H9 (cell line): ENCODE results near the gene TM4SF1. TPM values are rescaled to one million over a fixed set of nuclear protein-coding genes. Genes with fewer than 3 reads are reported as not detected.

Experiments
- DNase-seq: peaks from one replicate; pipeline ENCODE4 v3.0.0-alpha.2; 2017
- H2AFZ ChIP-seq: one replicate; pipeline ENCODE4 v1.6.1; 2013; ENCODE audit warnings: mild to moderate bottlenecking, low read length, control low read depth, moderate library complexity
- H2AK5ac ChIP-seq: 2 replicates; pipeline ENCODE4 v1.6.1; 2013; ENCODE audit warnings: low read length, control low read depth, mixed read lengths; ENCODE audit not compliant: insufficient read length
- H2BK120ac ChIP-seq: one replicate; pipeline ENCODE4 v1.6.1; 2013; ENCODE audit warnings: low read depth, mild to moderate bottlenecking, low read length, control low read depth, inconsistent platforms; ENCODE audit not compliant: poor library complexity, severe bottlenecking
- H2BK12ac ChIP-seq: 2 replicates; pipeline ENCODE4 v1.6.1; 2013; ENCODE audit warnings: low read length, control low read depth, mixed read lengths, low read depth; ENCODE audit not compliant: insufficient read length
- H2BK15ac ChIP-seq: 2 replicates; pipeline ENCODE4 v1.6.1; 2013; ENCODE audit warnings: low read depth, low read length, control low read depth
- H2BK20ac ChIP-seq: one replicate; pipeline ENCODE4 v1.6.1; 2013; ENCODE audit warnings: low read depth, mild to moderate bottlenecking, low read length, control low read depth, inconsistent platforms; ENCODE audit not compliant: poor library complexity, severe bottlenecking
- H2BK5ac ChIP-seq: 2 replicates; pipeline ENCODE4 v1.6.1; 2013; ENCODE audit warnings: low read length, control low read depth, mixed read lengths; ENCODE audit not compliant: insufficient read length
- H3K14ac ChIP-seq: 2 replicates; pipeline ENCODE4 v1.6.1; 2013; ENCODE audit warnings: low read length, control low read depth; ENCODE audit not compliant: insufficient read depth
- H3K18ac ChIP-seq: 2 replicates; pipeline ENCODE4 v1.6.1; 2013; ENCODE audit warnings: low read depth, mild to moderate bottlenecking, mixed read lengths, low read length, control low read depth; ENCODE audit not compliant: insufficient read length
- H3K23ac ChIP-seq: 2 replicates; pipeline ENCODE4 v1.6.1; 2013; ENCODE audit warnings: low read length, control low read depth, mixed read lengths, low read depth; ENCODE audit not compliant: insufficient read length
- H3K23me2 ChIP-seq: 2 replicates; pipeline ENCODE4 v1.6.1; 2013; ENCODE audit warnings: low read depth, mild to moderate bottlenecking, mixed read lengths, low read length, control low read depth; ENCODE audit not compliant: insufficient read length, poor library complexity, severe bottlenecking
- H3K27ac ChIP-seq: 2 replicates; pipeline ENCODE4 v1.5.1; 2013; ENCODE audit warnings: low read length, control low read depth, mixed read lengths, low read depth; ENCODE audit not compliant: insufficient read length
- H3K27me3 ChIP-seq: 2 replicates; pipeline ENCODE4 v1.6.1; 2013; ENCODE audit warnings: low read length, control low read depth, inconsistent platforms; ENCODE audit not compliant: insufficient read depth
- H3K4ac ChIP-seq: 2 replicates; pipeline ENCODE4 v1.6.1; 2013; ENCODE audit warnings: low read depth, mild to moderate bottlenecking, control low read depth, inconsistent platforms, low read length, moderate library complexity
- H3K4me1 ChIP-seq: 2 replicates; pipeline ENCODE4 v1.6.1; 2013; ENCODE audit warnings: low read length, control low read depth, inconsistent platforms; ENCODE audit not compliant: insufficient read depth
- H3K4me2 ChIP-seq: 2 replicates; pipeline ENCODE4 v1.6.1; 2013; ENCODE audit warnings: low read length, control low read depth, mixed read lengths; ENCODE audit not compliant: insufficient read length, insufficient read depth
- H3K56ac ChIP-seq: 2 replicates; pipeline ENCODE4 v1.6.1; 2013; ENCODE audit warnings: low read depth, mild to moderate bottlenecking, mixed read lengths, low read length, control low read depth; ENCODE audit not compliant: insufficient read length
- H3K79me1 ChIP-seq: 2 replicates; pipeline ENCODE4 v1.6.1; 2013; ENCODE audit warnings: low read depth, mild to moderate bottlenecking, moderate library complexity, low read length, control low read depth, inconsistent platforms; ENCODE audit not compliant: insufficient read depth, poor library complexity, severe bottlenecking
- H3K79me2 ChIP-seq: 2 replicates; pipeline ENCODE4 v1.6.1; 2013; ENCODE audit warnings: low read length, control low read depth, inconsistent platforms; ENCODE audit not compliant: insufficient read depth
- H3K9ac ChIP-seq: 2 replicates; pipeline ENCODE4 v1.6.1; 2013; ENCODE audit warnings: low read length, control low read depth, mixed read lengths; ENCODE audit not compliant: insufficient read length; ENCODE audit errors: extremely low read depth
- H3K9me3 ChIP-seq: one replicate; pipeline ENCODE4 v1.6.1; 2013; ENCODE audit warnings: low read depth, low read length, inconsistent platforms; ENCODE audit not compliant: control insufficient read depth
- H3T11ph ChIP-seq: one replicate; pipeline ENCODE4 v1.6.1; 2013; ENCODE audit warnings: mild to moderate bottlenecking, low read length, control low read depth, inconsistent platforms
- H4K20me1 ChIP-seq: one replicate; pipeline ENCODE4 v1.6.1; 2013; ENCODE audit not compliant: control insufficient read depth, insufficient read length, insufficient read depth
- H4K5ac ChIP-seq: 2 replicates; pipeline ENCODE4 v1.6.1; 2013; ENCODE audit warnings: low read depth, mild to moderate bottlenecking, mixed read lengths, low read length, control low read depth; ENCODE audit not compliant: insufficient read length
- H4K8ac ChIP-seq: replicated peaks from 2 replicates; pipeline ENCODE4 v1.6.1; 2013; ENCODE audit warnings: low read length, control low read depth, mixed read lengths, low read depth; ENCODE audit not compliant: insufficient read length
- H4K91ac ChIP-seq: 2 replicates; pipeline ENCODE4 v1.6.1; 2013; ENCODE audit warnings: low read depth, mild to moderate bottlenecking, moderate library complexity, mixed read lengths, low read length, control low read depth; ENCODE audit not compliant: insufficient read length
- H3K27ac Mint-ChIP-seq, 3 experiments: 2 replicates in 2 of 3; 3 replicates in 1 of 3; pipeline ENCODE4 v1.8.0; 2020 to 2021; ENCODE audit warnings: mixed read lengths in 3 of 3, mild to moderate bottlenecking in 1 of 3, moderate library complexity in 1 of 3
- H3K27me3 Mint-ChIP-seq: 2 replicates; pipeline ENCODE4 v1.8.0; 2021; ENCODE audit warnings: low read depth, mild to moderate bottlenecking, moderate library complexity, mixed read lengths
- H3K36me3 Mint-ChIP-seq, 3 experiments: 2 replicates in 2 of 3; 3 replicates in 1 of 3; pipeline ENCODE4 v1.8.0; 2020 to 2021; ENCODE audit warnings: low read depth in 3 of 3, mixed read lengths in 3 of 3; ENCODE audit not compliant: insufficient read depth in 1 of 3
- H3K4me1 Mint-ChIP-seq, 2 experiments: 2 replicates each; pipeline ENCODE4 v1.8.0; 2020; ENCODE audit warnings: mixed read lengths in 2 of 2
- H3K4me3 Mint-ChIP-seq, 2 experiments: 2 replicates in 1 of 2; 3 replicates in 1 of 2; pipeline ENCODE4 v1.8.0; 2020 to 2021; ENCODE audit warnings: mild to moderate bottlenecking in 2 of 2, mixed read lengths in 2 of 2, moderate library complexity in 1 of 2
- H3K9me3 Mint-ChIP-seq, 2 experiments: 2 replicates in 1 of 2; 3 replicates in 1 of 2; pipeline ENCODE4 v1.8.0; 2020; ENCODE audit warnings: mild to moderate bottlenecking in 2 of 2, mixed read lengths in 2 of 2, moderate library complexity in 1 of 2
- WGBS: extraction: QIAGEN DNeasy Blood & Tissue Kit; methylation state at CpG from one replicate; pipeline ENCODE4 v1.1.7; 2013; ENCODE audit warnings: missing lambda C conversion rate, low lambda C conversion rate, mixed read lengths; ENCODE audit not compliant: insufficient read length; ENCODE audit errors: extremely low coverage; 5-methylcytosine and 5-hydroxymethylcytosine counted together
- total RNA-seq: library from RNA; stranded (reverse); gene quantifications from 2 replicates; pipeline ENCODE4 v1.2.1, GENCODE V29; 2021
- TF ChIP-seq, protein P1 (sequence below): fragments of 200-600 bp; sonication (generic); conservative IDR thresholded peaks from 3 replicates; pipeline ENCODE4 v1.8.0; 2021; ENCODE audit warnings: antibody characterized with exemption, mild to moderate bottlenecking

The TM4SF1 gene
- total RNA-seq, 1 experiment from 2014 or later, result 1.2 TPM

DNA sequence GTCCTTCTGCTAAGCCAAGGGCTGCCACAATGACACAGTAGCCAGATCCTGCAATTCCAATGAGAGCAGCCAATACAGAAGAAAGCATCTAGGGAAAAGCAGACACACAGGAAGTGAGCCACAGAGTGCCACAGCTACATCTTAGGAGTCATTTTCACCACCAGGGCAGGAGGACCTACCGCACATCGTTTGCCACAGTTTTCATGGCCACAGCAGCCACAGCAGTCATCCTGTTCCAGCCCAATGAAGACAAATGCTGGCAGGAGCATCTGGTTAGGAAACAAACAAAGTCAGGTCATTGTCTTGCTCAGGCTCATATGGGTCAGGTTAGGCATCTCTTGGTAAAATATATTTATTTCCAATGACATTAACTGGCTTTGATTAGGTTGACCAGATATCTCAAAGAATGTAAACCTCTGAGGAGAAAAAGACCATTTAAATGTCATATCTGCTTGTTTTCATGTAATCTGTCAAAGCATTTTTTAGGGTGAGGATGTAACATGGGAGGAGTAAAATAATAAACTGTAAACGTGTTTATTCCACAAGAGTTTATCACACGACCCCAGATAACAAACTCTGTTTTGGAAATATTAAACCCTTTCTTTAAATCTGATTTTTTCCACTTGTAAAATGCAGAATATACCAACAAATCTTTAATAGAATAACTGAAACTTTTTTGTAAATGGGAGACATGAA, 1.8 kb downstream of the TM4SF1 start:
- no peaks in the 10 kb centered on the region; the same call in 1 of the 2 replicates for H3K4me1 ChIP-seq
- no peak overlapping the region for H2AK5ac ChIP-seq
- WGBS, result no CpG with 5 or more reads among the region's 4 CpGs
- H4K5ac ChIP-seq, result no peak overlapping the region
- no peak for DNase-seq
- Mint-ChIP-seq H3K4me1 (peaks cover 40 to 43% of the 10 kb centered on the region in 2 experiments), H3K27me3 (no peaks in the 10 kb centered on the region; the same call in 1 of the 2 replicates), H3K4me3 (no peak overlapping the region), H3K27ac (no peak overlapping the region; a peak in 1 of 7 replicates), H3K36me3 (peaks cover 7 to 14% (median 8%) of the 10 kb centered on the region in 3 experiments; a peak in 6 of 7 replicates), H3K9me3 (peaks cover 14 to 16% of the 10 kb centered on the region in 2 experiments)
- no peak overlapping the region for H3K23ac ChIP-seq
- no peak overlapping the region for H3K18ac ChIP-seq
- no peak overlapping the region for H2BK15ac ChIP-seq
- H2AFZ ChIP-seq, result no peak overlapping the region
- H2BK12ac ChIP-seq, result no peak overlapping the region
- no peak overlapping the region for H2BK120ac ChIP-seq
- H3K14ac ChIP-seq, result no peak overlapping the region
- no peak overlapping the region for H3K56ac ChIP-seq
- no peaks in the 10 kb centered on the region for H3K79me1 ChIP-seq
- TF ChIP-seq, protein P1, sequence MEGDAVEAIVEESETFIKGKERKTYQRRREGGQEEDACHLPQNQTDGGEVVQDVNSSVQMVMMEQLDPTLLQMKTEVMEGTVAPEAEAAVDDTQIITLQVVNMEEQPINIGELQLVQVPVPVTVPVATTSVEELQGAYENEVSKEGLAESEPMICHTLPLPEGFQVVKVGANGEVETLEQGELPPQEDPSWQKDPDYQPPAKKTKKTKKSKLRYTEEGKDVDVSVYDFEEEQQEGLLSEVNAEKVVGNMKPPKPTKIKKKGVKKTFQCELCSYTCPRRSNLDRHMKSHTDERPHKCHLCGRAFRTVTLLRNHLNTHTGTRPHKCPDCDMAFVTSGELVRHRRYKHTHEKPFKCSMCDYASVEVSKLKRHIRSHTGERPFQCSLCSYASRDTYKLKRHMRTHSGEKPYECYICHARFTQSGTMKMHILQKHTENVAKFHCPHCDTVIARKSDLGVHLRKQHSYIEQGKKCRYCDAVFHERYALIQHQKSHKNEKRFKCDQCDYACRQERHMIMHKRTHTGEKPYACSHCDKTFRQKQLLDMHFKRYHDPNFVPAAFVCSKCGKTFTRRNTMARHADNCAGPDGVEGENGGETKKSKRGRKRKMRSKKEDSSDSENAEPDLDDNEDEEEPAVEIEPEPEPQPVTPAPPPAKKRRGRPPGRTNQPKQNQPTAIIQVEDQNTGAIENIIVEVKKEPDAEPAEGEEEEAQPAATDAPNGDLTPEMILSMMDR, result no peak
- H2BK5ac ChIP-seq, result no peak overlapping the region
- H4K8ac ChIP-seq, result no peak overlapping the region
- H3K4ac ChIP-seq, result no peak overlapping the region
- H2BK20ac ChIP-seq, result no peak overlapping the region
- no peaks in the 10 kb centered on the region for H4K20me1 ChIP-seq
- H4K91ac ChIP-seq, result no peak overlapping the region
- H3K23me2 ChIP-seq, result no peaks in the 10 kb centered on the region
- no peak overlapping the region for H3K9ac ChIP-seq
- no peak overlapping the region for H3T11ph ChIP-seq
- H3K27me3 ChIP-seq, result no peaks in the 10 kb centered on the region
- H3K4me2 ChIP-seq, result no peak overlapping the region
- no peak overlapping the region for H3K27ac ChIP-seq
- H3K79me2 ChIP-seq, result no peaks in the 10 kb centered on the region
- H3K9me3 ChIP-seq, result no peaks in the 10 kb centered on the region
